Upper lobe of left lung (tissue), 4 donors: Measurements from ENCODE around the gene DISP3.

Source experiments
- POLR2A ChIP-seq, 4 donors: fragments of 450-650 bp; IDR thresholded peaks; one replicate each; pipeline ENCODE4 v1.5.1; 2016 to 2017; ENCODE audit warnings: antibody characterized with exemption in 4 of 4, mild to moderate bottlenecking in 2 of 4
- POLR2AphosphoS5 ChIP-seq, 2 donors: sonication (generic); formaldehyde crosslinking; IDR thresholded peaks; one replicate each; pipeline ENCODE4 v1.5.1; 2017; ENCODE audit warnings: antibody characterized with exemption in 2 of 2
- TF ChIP-seq, protein P1 (sequence below), 6 experiments: fragments of 450-650 bp in 4 of 6; fragments of 200-600 bp in 2 of 6; sonication (generic) in 2 of 6; IDR thresholded peaks; one replicate each; pipeline ENCODE4 v1.5.1; 2016 to 2019; ENCODE audit warnings: antibody characterized with exemption in 6 of 6

DNA sequence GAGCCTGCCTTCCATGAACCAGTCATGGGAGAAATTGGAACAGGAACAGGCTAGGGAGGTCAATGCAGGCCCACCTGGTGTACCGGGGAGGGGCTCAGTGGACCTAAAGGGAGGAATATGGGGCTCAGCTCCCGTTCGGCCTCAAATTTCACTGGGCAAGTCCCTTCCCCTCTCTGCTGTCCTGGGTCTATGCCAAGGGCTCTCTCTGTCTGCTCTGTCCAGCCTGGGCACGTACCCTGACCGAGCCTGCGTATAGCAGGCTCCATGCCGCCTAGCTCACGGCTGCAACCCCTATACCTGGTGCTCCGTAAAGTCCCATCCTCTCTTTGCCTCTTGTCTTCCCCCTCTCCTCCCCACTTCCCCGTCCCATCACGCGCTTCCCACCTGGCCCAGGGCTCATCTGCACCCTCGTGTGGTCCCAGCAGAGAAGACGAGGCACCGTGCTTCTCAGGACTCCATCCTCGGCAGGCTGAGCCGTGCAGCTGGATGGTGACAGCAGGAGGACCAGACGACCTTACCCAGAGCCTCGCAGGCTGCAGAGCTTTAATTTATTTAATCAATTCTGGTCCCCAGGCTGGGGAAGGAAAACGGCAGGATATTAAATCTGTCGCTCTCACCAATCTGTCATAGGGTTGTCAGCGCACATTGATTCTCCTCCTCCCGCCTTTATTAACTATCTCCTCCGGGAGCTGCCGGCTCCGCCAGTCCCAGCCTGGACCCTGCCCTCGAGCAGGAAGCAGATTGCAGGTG lies 25.0 kb upstream of the DISP3 start:
- TF ChIP-seq, protein P1, sequence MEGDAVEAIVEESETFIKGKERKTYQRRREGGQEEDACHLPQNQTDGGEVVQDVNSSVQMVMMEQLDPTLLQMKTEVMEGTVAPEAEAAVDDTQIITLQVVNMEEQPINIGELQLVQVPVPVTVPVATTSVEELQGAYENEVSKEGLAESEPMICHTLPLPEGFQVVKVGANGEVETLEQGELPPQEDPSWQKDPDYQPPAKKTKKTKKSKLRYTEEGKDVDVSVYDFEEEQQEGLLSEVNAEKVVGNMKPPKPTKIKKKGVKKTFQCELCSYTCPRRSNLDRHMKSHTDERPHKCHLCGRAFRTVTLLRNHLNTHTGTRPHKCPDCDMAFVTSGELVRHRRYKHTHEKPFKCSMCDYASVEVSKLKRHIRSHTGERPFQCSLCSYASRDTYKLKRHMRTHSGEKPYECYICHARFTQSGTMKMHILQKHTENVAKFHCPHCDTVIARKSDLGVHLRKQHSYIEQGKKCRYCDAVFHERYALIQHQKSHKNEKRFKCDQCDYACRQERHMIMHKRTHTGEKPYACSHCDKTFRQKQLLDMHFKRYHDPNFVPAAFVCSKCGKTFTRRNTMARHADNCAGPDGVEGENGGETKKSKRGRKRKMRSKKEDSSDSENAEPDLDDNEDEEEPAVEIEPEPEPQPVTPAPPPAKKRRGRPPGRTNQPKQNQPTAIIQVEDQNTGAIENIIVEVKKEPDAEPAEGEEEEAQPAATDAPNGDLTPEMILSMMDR (IDR thresholded peaks at IDR 0.05), result no peak
- no peak for TF ChIP-seq POLR2AphosphoS5 (IDR thresholded peaks at IDR 0.05)
- no peak for TF ChIP-seq POLR2A (IDR thresholded peaks at IDR 0.05)
